Measurements from ENCODE around the gene NSMCE1. TPM values are rescaled to one million over a fixed set of nuclear protein-coding genes. Genes with fewer than 3 reads are reported as not detected.

Gene NSMCE1
- total and polyA plus RNA-seq, 2 donors (not counting 1 experiment from before 2014, with no cell fraction given) = 29.0 to 61.9 TPM

DNA sequence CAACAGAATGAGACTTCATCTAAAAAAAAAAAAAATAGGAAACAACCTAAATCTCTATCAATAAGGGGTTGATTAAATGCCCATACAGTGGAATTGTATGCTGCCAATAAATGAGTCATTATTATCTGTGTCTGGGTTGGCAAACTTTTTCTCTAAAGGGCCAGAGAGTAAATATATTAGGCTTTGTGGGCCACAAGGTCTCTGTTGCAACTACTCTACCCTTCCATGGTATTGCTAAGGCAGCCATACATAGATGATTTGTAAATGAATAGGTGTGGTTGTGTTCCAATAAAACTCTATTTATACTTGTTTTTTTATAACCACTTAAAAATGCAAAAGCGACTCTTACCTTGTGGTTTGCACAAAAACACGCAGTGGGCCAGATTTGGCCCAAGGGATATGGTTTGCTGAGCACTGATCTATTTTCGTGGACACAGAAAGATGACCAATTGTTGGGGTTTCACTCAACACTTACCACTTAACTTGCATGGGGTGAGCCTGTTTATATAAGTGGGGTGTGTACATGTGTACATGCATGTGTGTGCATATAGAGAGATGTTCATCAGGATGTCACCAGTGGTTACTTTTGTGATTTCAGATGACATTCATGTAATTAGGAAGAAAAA, 32.8 kb upstream of the NSMCE1 start:
- WGBS (ENCODE audit: insufficient coverage) = no CpG with 5 or more reads among the region's 3 CpGs
- Histone ChIP-seq H3K4me3 (ENCODE audit: control extremely low read depth in 1 of 5, extremely low read depth in 1 of 5, insufficient read depth in 1 of 5, low read depth in 2 of 5, low read length in 4 of 5) (no peak overlapping the region), H3K4me1 (ENCODE audit: control insufficient read depth in 2 of 2, insufficient read depth in 2 of 2, low read length in 2 of 2) (peaks cover 89 to 90% of the 10 kb centered on the region in 2 donors), H4K20me1 (ENCODE audit: control insufficient read depth, insufficient read depth, low read length, poor library complexity, severe bottlenecking) (no peaks in the 10 kb centered on the region), H3K27ac (ENCODE audit: low read length in 2 of 2) (peak overlapping the region; percentile 67 to 74), H3K9me3 (ENCODE audit: control extremely low read depth in 1 of 3, control insufficient read depth in 2 of 3, insufficient read depth in 1 of 3, low read length in 2 of 3) (peaks cover 0 to 4% (median 0%) of the 10 kb centered on the region in 3 donors), H2AFZ (ENCODE audit: insufficient read depth, low read depth, low read length, poor library complexity, severe bottlenecking) (no peak overlapping the region), H3K4me2 (replicated peaks; ENCODE audit: low read depth, low read length, poor library complexity, severe bottlenecking) (peak overlapping the region; percentile 65), H3K27me3 (replicated peaks in 1 of 4; ENCODE audit: control extremely low read depth in 1 of 4, control insufficient read depth in 3 of 4, insufficient read depth in 4 of 4, low read length in 3 of 4) (no peaks in the 10 kb centered on the region), H3K79me2 (ENCODE audit: control insufficient read depth, insufficient read depth, low read length) (peaks cover 3% of the 10 kb centered on the region), H3K9ac (ENCODE audit: low read length) (no peak overlapping the region), H3K36me3 (replicated peaks in 1 of 2; ENCODE audit: control extremely low read depth in 1 of 2, control insufficient read depth in 1 of 2, extremely low read depth in 1 of 2, insufficient read depth in 2 of 2, low read length in 1 of 2) (no peaks in the 10 kb centered on the region)
- peaks cover 77% of the 10 kb centered on the region for H3K4me1 Mint-ChIP-seq
- POLR2A ChIA-PET = no interaction called here
- DNase-seq (no peak), ATAC-seq (ENCODE audit: low read depth) (peak; percentile 12)
- peaks cover 3% of the 10 kb centered on the region for H3K27me3 Mint-ChIP-seq
- intact Hi-C loops (cut with micrococcal nuclease) = no loop called here
- H3K4me3 Mint-ChIP-seq = peak overlapping the region; percentile 24
- peak overlapping the region; percentile 44 for H3K27ac Mint-ChIP-seq
- CTCF ChIA-PET = interaction anchor here (1.0 kb wide), 1 partner anchor 66 kb away, joined by 3 read pairs; no protein-coding TSS in a partner anchor
- H3K9me3 Mint-ChIP-seq (ENCODE audit: insufficient read depth) = peaks cover 5% of the 10 kb centered on the region
- TF ChIP-seq, protein P1, sequence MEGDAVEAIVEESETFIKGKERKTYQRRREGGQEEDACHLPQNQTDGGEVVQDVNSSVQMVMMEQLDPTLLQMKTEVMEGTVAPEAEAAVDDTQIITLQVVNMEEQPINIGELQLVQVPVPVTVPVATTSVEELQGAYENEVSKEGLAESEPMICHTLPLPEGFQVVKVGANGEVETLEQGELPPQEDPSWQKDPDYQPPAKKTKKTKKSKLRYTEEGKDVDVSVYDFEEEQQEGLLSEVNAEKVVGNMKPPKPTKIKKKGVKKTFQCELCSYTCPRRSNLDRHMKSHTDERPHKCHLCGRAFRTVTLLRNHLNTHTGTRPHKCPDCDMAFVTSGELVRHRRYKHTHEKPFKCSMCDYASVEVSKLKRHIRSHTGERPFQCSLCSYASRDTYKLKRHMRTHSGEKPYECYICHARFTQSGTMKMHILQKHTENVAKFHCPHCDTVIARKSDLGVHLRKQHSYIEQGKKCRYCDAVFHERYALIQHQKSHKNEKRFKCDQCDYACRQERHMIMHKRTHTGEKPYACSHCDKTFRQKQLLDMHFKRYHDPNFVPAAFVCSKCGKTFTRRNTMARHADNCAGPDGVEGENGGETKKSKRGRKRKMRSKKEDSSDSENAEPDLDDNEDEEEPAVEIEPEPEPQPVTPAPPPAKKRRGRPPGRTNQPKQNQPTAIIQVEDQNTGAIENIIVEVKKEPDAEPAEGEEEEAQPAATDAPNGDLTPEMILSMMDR (IDR thresholded peaks at IDR 0.05) = no peak
- no peak for TF ChIP-seq EZH2 (IDR thresholded peaks at IDR 0.05; ENCODE audit: borderline replicate concordance, insufficient read depth, low read depth, low read length, poor library complexity, severe bottlenecking)

DNA sequence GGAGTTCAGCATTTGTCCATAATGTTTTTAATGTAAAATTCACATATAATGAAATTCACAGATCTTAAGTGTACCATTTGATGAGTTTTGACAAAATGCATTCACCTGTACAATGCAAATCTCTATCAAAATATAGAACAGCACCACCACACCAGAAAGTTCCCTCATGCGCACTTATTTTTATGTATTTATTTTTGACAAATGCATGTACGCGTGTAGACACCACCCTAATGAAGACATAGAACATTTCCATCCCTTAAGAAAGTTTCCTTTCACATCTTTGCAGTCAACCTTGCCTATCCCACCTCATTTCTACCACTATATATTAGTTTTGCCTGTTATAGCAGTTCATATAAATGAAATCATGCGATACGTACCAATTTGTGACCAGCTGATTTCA, 29.6 kb upstream of the NSMCE1 start:
- Mint-ChIP-seq H3K27ac (peak overlapping the region; percentile 88), H3K4me1 (peaks cover 67% of the 10 kb centered on the region), H3K27me3 (peaks cover 3% of the 10 kb centered on the region), H3K9me3 (ENCODE audit: insufficient read depth) (no peaks in the 10 kb centered on the region), H3K4me3 (peak overlapping the region; percentile 20)
- H3K27me3 ChIP-seq (replicated peaks in 1 of 4; ENCODE audit: control extremely low read depth in 1 of 4, control insufficient read depth in 3 of 4, insufficient read depth in 4 of 4, low read length in 3 of 4) = no peaks in the 10 kb centered on the region
- WGBS (ENCODE audit: insufficient coverage) = no CpG with 5 or more reads among the region's 5 CpGs
- CTCF ChIA-PET = interaction anchor here (1.0 to 2.9 kb wide), 4 partner anchors 64 to 119 kb away, joined by 3 to 17 read pairs (median 4); no protein-coding TSS in a partner anchor
- H3K36me3 ChIP-seq (replicated peaks in 1 of 2; ENCODE audit: control extremely low read depth in 1 of 2, control insufficient read depth in 1 of 2, extremely low read depth in 1 of 2, insufficient read depth in 2 of 2, low read length in 1 of 2) = no peaks in the 10 kb centered on the region
- peak overlapping the region; percentile 30 for H3K9ac ChIP-seq (ENCODE audit: low read length)
- peak overlapping the region; percentile 65 for H3K4me2 ChIP-seq (replicated peaks; ENCODE audit: low read depth, low read length, poor library complexity, severe bottlenecking)
- H3K27ac ChIP-seq (ENCODE audit: low read length in 2 of 2) = peak overlapping the region; percentile 67 to 74
- H3K4me3 ChIP-seq (ENCODE audit: control extremely low read depth in 1 of 5, extremely low read depth in 1 of 5, insufficient read depth in 1 of 5, low read depth in 2 of 5, low read length in 4 of 5) = peak overlapping the region in 2 of 5 experiments; percentile 1 to 16
- no peaks in the 10 kb centered on the region for H4K20me1 ChIP-seq (ENCODE audit: control insufficient read depth, insufficient read depth, low read length, poor library complexity, severe bottlenecking)
- H3K9me3 ChIP-seq (ENCODE audit: control extremely low read depth in 1 of 3, control insufficient read depth in 2 of 3, insufficient read depth in 1 of 3, low read length in 2 of 3) = peaks cover 0 to 4% (median 0%) of the 10 kb centered on the region in 3 donors
- peak; percentile 35 for DNase-seq
- POLR2A ChIA-PET = interaction anchor here (0.6 to 1.4 kb wide), 2 partner anchors 16 to 123 kb away, joined by 3 to 5 read pairs; no protein-coding TSS in a partner anchor
- TF ChIP-seq, protein P1 (IDR thresholded peaks at IDR 0.05) = no peak
- no peak for TF ChIP-seq EZH2 (IDR thresholded peaks at IDR 0.05; ENCODE audit: borderline replicate concordance, insufficient read depth, low read depth, low read length, poor library complexity, severe bottlenecking)
- peaks cover 3% of the 10 kb centered on the region for H3K79me2 ChIP-seq (ENCODE audit: control insufficient read depth, insufficient read depth, low read length)
- intact Hi-C loops (cut with micrococcal nuclease) = no loop called here
- peak overlapping the region; percentile 18 for H2AFZ ChIP-seq (ENCODE audit: insufficient read depth, low read depth, low read length, poor library complexity, severe bottlenecking)
- H3K4me1 ChIP-seq (ENCODE audit: control insufficient read depth in 2 of 2, insufficient read depth in 2 of 2, low read length in 2 of 2) = peaks cover 78 to 79% of the 10 kb centered on the region in 2 donors
- peak; percentile 25 for ATAC-seq (ENCODE audit: low read depth)

All from B cell (primary cell).